Astrocyte (in vitro differentiated cells and primary cell): ENCODE measurements around the gene C2CD4B. TPM values are rescaled to one million over a fixed set of nuclear protein-coding genes. Genes with fewer than 3 reads are reported as not detected.

ENCODE experiments used
- DNase-seq: peaks from one replicate; pipeline ENCODE4 v3.0.0-alpha.2; 2010; ENCODE audit warnings: low read depth
- FAIRE-seq: peaks from 2 replicates; lab custom pipeline; 2011; peaks lifted over from hg19 to GRCh38; lab: Jason Lieb, UNC
- H2AFZ ChIP-seq: 2 replicates; pipeline ENCODE4 v1.6.0; 2012; ENCODE audit warnings: low read depth, low read length, inconsistent platforms
- H3K27ac ChIP-seq: 2 replicates; pipeline ENCODE4 v1.5.1; 2011; ENCODE audit warnings: low read depth, low read length, inconsistent platforms
- H3K27me3 ChIP-seq: 2 replicates; pipeline ENCODE4 v1.6.0; 2011; ENCODE audit warnings: low read length, inconsistent platforms; ENCODE audit not compliant: insufficient read depth
- H3K36me3 ChIP-seq: 2 replicates; pipeline ENCODE4 v1.5.1; 2011; ENCODE audit warnings: low read length, inconsistent platforms; ENCODE audit not compliant: insufficient read depth
- H3K4me1 ChIP-seq: 2 replicates; pipeline ENCODE4 v1.5.1; 2011; ENCODE audit warnings: low read length, inconsistent platforms; ENCODE audit not compliant: insufficient read depth
- H3K4me2 ChIP-seq: 2 replicates; pipeline ENCODE4 v1.6.0; 2012; ENCODE audit warnings: low read length, inconsistent platforms
- H3K4me3 ChIP-seq: 2 replicates; pipeline ENCODE4 v1.5.1; 2011; ENCODE audit warnings: low read depth, mild to moderate bottlenecking, low read length, inconsistent platforms; ENCODE audit not compliant: insufficient read depth
- H3K79me2 ChIP-seq: 2 replicates; pipeline ENCODE4 v1.6.0; 2012; ENCODE audit warnings: mild to moderate bottlenecking, low read length, inconsistent platforms; ENCODE audit not compliant: insufficient read depth
- H3K9ac ChIP-seq: 2 replicates; pipeline ENCODE4 v1.6.0; 2012; ENCODE audit warnings: mild to moderate bottlenecking, low read length, inconsistent platforms
- H3K9me3 ChIP-seq: 2 replicates; pipeline ENCODE4 v1.5.1; 2012; ENCODE audit warnings: low read depth, mild to moderate bottlenecking, low read length, inconsistent platforms; ENCODE audit not compliant: insufficient read depth
- H4K20me1 ChIP-seq: 2 replicates; pipeline ENCODE4 v1.6.0; 2012; ENCODE audit warnings: low read length, inconsistent platforms; ENCODE audit not compliant: insufficient read depth
- H3K27ac Mint-ChIP-seq: one replicate; pipeline ENCODE4 v1.8.0; 2021; ENCODE audit warnings: mild to moderate bottlenecking, mixed read lengths; ENCODE audit not compliant: unreplicated experiment
- H3K27me3 Mint-ChIP-seq: one replicate; pipeline ENCODE4 v1.8.0; 2021; ENCODE audit warnings: low read depth, mixed read lengths; ENCODE audit not compliant: unreplicated experiment
- H3K36me3 Mint-ChIP-seq: one replicate; pipeline ENCODE4 v1.8.0; 2021; ENCODE audit warnings: low read depth, mixed read lengths; ENCODE audit not compliant: unreplicated experiment
- H3K4me1 Mint-ChIP-seq: one replicate; pipeline ENCODE4 v1.8.0; 2021; ENCODE audit warnings: low read depth, mixed read lengths; ENCODE audit not compliant: unreplicated experiment
- H3K4me3 Mint-ChIP-seq: one replicate; pipeline ENCODE4 v1.8.0; 2021; ENCODE audit warnings: mild to moderate bottlenecking, moderate library complexity, mixed read lengths; ENCODE audit not compliant: unreplicated experiment
- H3K9me3 Mint-ChIP-seq: one replicate; pipeline ENCODE4 v1.8.0; 2021; ENCODE audit warnings: mild to moderate bottlenecking, mixed read lengths; ENCODE audit not compliant: unreplicated experiment
- EZH2 ChIP-seq: IDR thresholded peaks from 2 replicates; pipeline ENCODE4 v1.6.1; 2012; ENCODE audit warnings: mild to moderate bottlenecking, low read length, inconsistent platforms; ENCODE audit not compliant: insufficient read depth
- total RNA-seq: library from RNA; stranded (reverse); gene quantifications from 2 replicates; pipeline ENCODE4 v1.2.1, GENCODE V29; 2021
- TF ChIP-seq, protein P1 (sequence below): IDR thresholded peaks from 2 replicates; pipeline ENCODE4 v1.5.1; 2011; ENCODE audit warnings: low read depth, mild to moderate bottlenecking, inconsistent platforms, low read length, moderate library complexity; ENCODE audit not compliant: insufficient read depth

The C2CD4B gene
- total RNA-seq, 1 donor from 2014 or later: not detected

DNA sequence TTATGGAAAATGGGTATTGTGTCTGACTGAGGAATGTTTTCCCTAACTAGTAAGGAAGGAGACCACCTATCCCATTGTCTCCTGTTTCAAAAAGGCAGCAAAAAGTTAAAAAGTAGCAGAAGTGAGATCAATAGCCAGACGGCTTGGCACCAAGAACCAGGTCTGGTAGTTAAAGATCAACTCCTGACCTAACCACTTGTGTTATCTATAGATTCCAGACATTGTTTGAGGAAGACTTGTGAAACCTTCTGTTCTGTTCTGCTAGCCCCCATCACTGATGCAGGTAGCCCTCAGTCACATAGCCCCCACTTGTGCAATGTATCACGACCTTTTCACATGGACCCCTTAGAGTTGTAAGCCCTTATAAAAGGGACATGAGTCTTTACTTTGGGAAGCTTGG is 46.3 kb upstream of the C2CD4B start:
- Histone ChIP-seq H3K79me2 (no peaks in the 10 kb centered on the region), H4K20me1 (no peaks in the 10 kb centered on the region), H2AFZ (no peak overlapping the region), H3K27ac (no peak overlapping the region), H3K27me3 (no peaks in the 10 kb centered on the region), H3K4me1 (no peaks in the 10 kb centered on the region), H3K9me3 (peaks cover 6% of the 10 kb centered on the region), H3K9ac (no peak overlapping the region), H3K4me2 (no peak overlapping the region), H3K4me3 (no peak overlapping the region), H3K36me3 (no peaks in the 10 kb centered on the region)
- TF ChIP-seq EZH2: no peak
- TF ChIP-seq, protein P1, sequence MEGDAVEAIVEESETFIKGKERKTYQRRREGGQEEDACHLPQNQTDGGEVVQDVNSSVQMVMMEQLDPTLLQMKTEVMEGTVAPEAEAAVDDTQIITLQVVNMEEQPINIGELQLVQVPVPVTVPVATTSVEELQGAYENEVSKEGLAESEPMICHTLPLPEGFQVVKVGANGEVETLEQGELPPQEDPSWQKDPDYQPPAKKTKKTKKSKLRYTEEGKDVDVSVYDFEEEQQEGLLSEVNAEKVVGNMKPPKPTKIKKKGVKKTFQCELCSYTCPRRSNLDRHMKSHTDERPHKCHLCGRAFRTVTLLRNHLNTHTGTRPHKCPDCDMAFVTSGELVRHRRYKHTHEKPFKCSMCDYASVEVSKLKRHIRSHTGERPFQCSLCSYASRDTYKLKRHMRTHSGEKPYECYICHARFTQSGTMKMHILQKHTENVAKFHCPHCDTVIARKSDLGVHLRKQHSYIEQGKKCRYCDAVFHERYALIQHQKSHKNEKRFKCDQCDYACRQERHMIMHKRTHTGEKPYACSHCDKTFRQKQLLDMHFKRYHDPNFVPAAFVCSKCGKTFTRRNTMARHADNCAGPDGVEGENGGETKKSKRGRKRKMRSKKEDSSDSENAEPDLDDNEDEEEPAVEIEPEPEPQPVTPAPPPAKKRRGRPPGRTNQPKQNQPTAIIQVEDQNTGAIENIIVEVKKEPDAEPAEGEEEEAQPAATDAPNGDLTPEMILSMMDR: no peak
- Mint-ChIP-seq H3K27me3 (no peaks in the 10 kb centered on the region), H3K27ac (no peak overlapping the region), H3K9me3 (peaks cover 39% of the 10 kb centered on the region), H3K4me1 (no peaks in the 10 kb centered on the region), H3K4me3 (no peak overlapping the region), H3K36me3 (no peaks in the 10 kb centered on the region)
- FAIRE-seq (no peak), DNase-seq (no peak)

- no peak overlapping the region for H2AFZ ChIP-seq
- TF ChIP-seq, protein P1: no peak
- no peak for TF ChIP-seq EZH2
- H3K9ac ChIP-seq: no peak overlapping the region
- no peak overlapping the region for H3K4me2 ChIP-seq
- H3K27ac ChIP-seq: no peak overlapping the region
- Mint-ChIP-seq H3K27me3 (peaks cover 3% of the 10 kb centered on the region), H3K27ac (no peak overlapping the region), H3K9me3 (peaks cover 30% of the 10 kb centered on the region), H3K36me3 (no peaks in the 10 kb centered on the region), H3K4me3 (no peak overlapping the region), H3K4me1 (no peaks in the 10 kb centered on the region)
- H3K79me2 ChIP-seq: no peaks in the 10 kb centered on the region
- H3K9me3 ChIP-seq: peaks cover 6% of the 10 kb centered on the region
- H3K36me3 ChIP-seq: no peaks in the 10 kb centered on the region
- no peak for FAIRE-seq
- H3K4me1 ChIP-seq: no peaks in the 10 kb centered on the region
- H3K27me3 ChIP-seq: no peaks in the 10 kb centered on the region
- H3K4me3 ChIP-seq: no peak overlapping the region
- no peak for DNase-seq
- no peaks in the 10 kb centered on the region for H4K20me1 ChIP-seq
These were observed 44.7 kb upstream of the C2CD4B start for GRCh38 chr15:62209821-62210220.

- TF ChIP-seq, protein P1: no peak
- no peak for TF ChIP-seq EZH2
- H2AFZ ChIP-seq: no peak overlapping the region
- no peaks in the 10 kb centered on the region for H3K36me3 ChIP-seq
- H3K9me3 Mint-ChIP-seq: peaks cover 31% of the 10 kb centered on the region
- no peak for FAIRE-seq
- H3K9ac ChIP-seq: no peak overlapping the region
- no peaks in the 10 kb centered on the region for H3K79me2 ChIP-seq
- peaks cover 3% of the 10 kb centered on the region for H3K27me3 Mint-ChIP-seq
- no peak overlapping the region for H3K27ac Mint-ChIP-seq
- no peaks in the 10 kb centered on the region for H3K4me1 ChIP-seq
- H3K36me3 Mint-ChIP-seq: no peaks in the 10 kb centered on the region
- no peaks in the 10 kb centered on the region for H3K4me1 Mint-ChIP-seq
- no peak overlapping the region for H3K27ac ChIP-seq
- no peak for DNase-seq
- no peak overlapping the region for H3K4me3 Mint-ChIP-seq
- H3K4me3 ChIP-seq: no peak overlapping the region
- no peak overlapping the region for H3K4me2 ChIP-seq
- peaks cover 6% of the 10 kb centered on the region for H3K9me3 ChIP-seq
- H4K20me1 ChIP-seq: no peaks in the 10 kb centered on the region
- H3K27me3 ChIP-seq: no peaks in the 10 kb centered on the region
These were observed 44.2 kb upstream of the C2CD4B start for GRCh38 chr15:62209322-62209721.
